HCT116 (cell line): ENCODE results near the gene SYNDIG1.

Source experiments
- ELF1 ChIP-seq: IDR thresholded peaks from 2 replicates; pipeline ENCODE4 v1.6.1; 2012; ENCODE audit warnings: low read depth, borderline replicate concordance
- POLR2AphosphoS5 ChIP-seq: IDR thresholded peaks from 2 replicates; pipeline ENCODE4 v1.6.1; 2011; ENCODE audit warnings: mild to moderate bottlenecking, low read depth, low read length, moderate library complexity

GRCh38 chr20:24559114-24559732 lies 89.8 kb downstream of the SYNDIG1 start:
- no peak for TF ChIP-seq ELF1
- TF ChIP-seq POLR2AphosphoS5, result no peak
